Karpas-422 (cell line): ENCODE data around the gene RSBN1. TPM values are rescaled to one million over a fixed set of nuclear protein-coding genes. Genes with fewer than 3 reads are reported as not detected.
"Not testable (repeated sequence)": the region's sequence is repeated elsewhere in the genome, so short reads cannot be mapped to it uniquely, and the experiment has no call there.

Experiments
- DNase-seq: peaks from one replicate; pipeline ENCODE4 v3.0.0-alpha.2; 2015
- H2AFZ ChIP-seq: fragments of 200-600 bp; sonication (generic); 2 replicates; pipeline ENCODE4 v1.6.1; 2014; ENCODE audit warnings: antibody characterized with exemption, low read length, mixed read lengths
- H3K27ac ChIP-seq: fragments of 200-600 bp; sonication (generic); 2 replicates; pipeline ENCODE4 v1.5.1; 2014; ENCODE audit warnings: mild to moderate bottlenecking, low read length, moderate library complexity
- H3K27me3 ChIP-seq: fragments of 200-600 bp; sonication (generic); 2 replicates; pipeline ENCODE4 v1.6.1; 2014; ENCODE audit warnings: low read length, mixed read lengths
- H3K36me3 ChIP-seq: fragments of 200-600 bp; sonication (generic); 2 replicates; pipeline ENCODE4 v1.6.1; 2014; ENCODE audit warnings: low read length, mixed read lengths; ENCODE audit not compliant: insufficient read depth
- H3K4me1 ChIP-seq: fragments of 200-600 bp; sonication (generic); 2 replicates; pipeline ENCODE4 v1.6.1; 2014; ENCODE audit warnings: mild to moderate bottlenecking, low read length, mixed read lengths
- H3K4me2 ChIP-seq: fragments of 200-600 bp; sonication (generic); 2 replicates; pipeline ENCODE4 v1.6.1; 2014; ENCODE audit warnings: low read length, low read depth, mild to moderate bottlenecking; ENCODE audit not compliant: poor library complexity, severe bottlenecking
- H3K4me3 ChIP-seq: fragments of 200-600 bp; sonication (generic); 2 replicates; pipeline ENCODE4 v1.5.1; 2014; ENCODE audit warnings: mild to moderate bottlenecking, antibody characterized with exemption, low read length, mixed read lengths
- H3K79me2 ChIP-seq: fragments of 200-600 bp; sonication (generic); 2 replicates; pipeline ENCODE4 v1.6.1; 2014; ENCODE audit warnings: mild to moderate bottlenecking, low read length, mixed read lengths
- H3K9ac ChIP-seq: fragments of 200-600 bp; sonication (generic); 2 replicates; pipeline ENCODE4 v1.6.0; 2014; ENCODE audit warnings: low read length
- H3K9me2 ChIP-seq: fragments of 200-600 bp; sonication (generic), shearing (Covaris generic); replicated peaks from 2 replicates; pipeline ENCODE4 v1.6.0; 2014; ENCODE audit warnings: mild to moderate bottlenecking, low read length, moderate library complexity; ENCODE audit not compliant: insufficient read depth
- H3K9me3 ChIP-seq: fragments of 300-700, 200-600 bp; sonication (generic); 2 replicates; pipeline ENCODE4 v1.6.1; 2014; ENCODE audit warnings: low read length, mixed read lengths
- H4K20me1 ChIP-seq: fragments of 200-600 bp; sonication (generic); 2 replicates; pipeline ENCODE4 v1.6.1; 2014; ENCODE audit warnings: mild to moderate bottlenecking, antibody characterized with exemption, low read length, low read depth; ENCODE audit not compliant: insufficient read depth
- total RNA-seq: library from RNA; depleted of rRNA; stranded (reverse); fragments of >200 nt; shearing (Covaris generic); gene quantifications from 2 replicates; pipeline ENCODE4 v1.2.3, GENCODE V29; 2014; ENCODE audit warnings: low replicate concordance

RSBN1 gene
- total RNA-seq, 1 experiment from 2014 or later, result 23.2 TPM

GRCh38 chr1:113856401-113856790, 44.1 kb upstream of the RSBN1 start:
- Histone ChIP-seq H3K9me3 (no peaks in the 10 kb centered on the region), H3K79me2 (peaks cover 10% of the 10 kb centered on the region), H3K9me2 (no peaks in the 10 kb centered on the region), H3K36me3 (peaks cover 8% of the 10 kb centered on the region; the same call in 1 of the 2 replicates), H3K27ac (peak overlapping the region; percentile 92; the same call in 1 of the 2 replicates), H3K4me2 (peak overlapping the region; percentile 78), H3K9ac (no peak overlapping the region), H4K20me1 (no peaks in the 10 kb centered on the region), H2AFZ (no peak overlapping the region), H3K27me3 (no peaks in the 10 kb centered on the region), H3K4me3 (no peak overlapping the region), H3K4me1 (peaks cover 48% of the 10 kb centered on the region)
- DNase-seq, result no peak

- H3K36me3 ChIP-seq, result peaks cover 8% of the 10 kb centered on the region; the same call in 1 of the 2 replicates
- H3K9me3 ChIP-seq, result no peaks in the 10 kb centered on the region
- H3K79me2 ChIP-seq, result peaks cover 10% of the 10 kb centered on the region
- H3K4me2 ChIP-seq, result no peak overlapping the region
- H4K20me1 ChIP-seq, result no peaks in the 10 kb centered on the region
- peaks cover 45% of the 10 kb centered on the region for H3K4me1 ChIP-seq
- peak overlapping the region; percentile 92; the same call in 1 of the 2 replicates for H3K27ac ChIP-seq
- no peak overlapping the region for H3K4me3 ChIP-seq
- no peaks in the 10 kb centered on the region for H3K9me2 ChIP-seq
- no peak overlapping the region for H3K9ac ChIP-seq
- H3K27me3 ChIP-seq, result no peaks in the 10 kb centered on the region
- H2AFZ ChIP-seq, result no peak overlapping the region
- no peak for DNase-seq
Observed at GRCh38 chr1:113855630-113856400, 43.5 kb upstream of the RSBN1 start.

GRCh38 chr1:113854234-113854633, 42.0 kb upstream of the RSBN1 start:
- H3K4me2 ChIP-seq, result no peak overlapping the region
- no peak overlapping the region for H2AFZ ChIP-seq
- no peaks in the 10 kb centered on the region for H3K9me2 ChIP-seq
- H3K27ac ChIP-seq, result no peak overlapping the region
- H3K36me3 ChIP-seq, result peaks cover 8% of the 10 kb centered on the region; the same call in 1 of the 2 replicates
- H3K9me3 ChIP-seq, result no peaks in the 10 kb centered on the region
- no peaks in the 10 kb centered on the region for H3K27me3 ChIP-seq
- H4K20me1 ChIP-seq, result no peaks in the 10 kb centered on the region
- no peak overlapping the region for H3K9ac ChIP-seq
- peaks cover 10% of the 10 kb centered on the region for H3K79me2 ChIP-seq
- H3K4me3 ChIP-seq, result no peak overlapping the region
- peaks cover 32% of the 10 kb centered on the region for H3K4me1 ChIP-seq
- DNase-seq, result no peak

GRCh38 chr1:113852694-113853093, 40.4 kb upstream of the RSBN1 start:
- not testable (repeated sequence) for H3K4me3 ChIP-seq, H3K27me3 ChIP-seq, H3K9ac ChIP-seq, H4K20me1 ChIP-seq, H3K9me2 ChIP-seq, DNase-seq, H3K9me3 ChIP-seq, H2AFZ ChIP-seq, H3K79me2 ChIP-seq, H3K27ac ChIP-seq, H3K4me2 ChIP-seq
- peaks cover 18% of the 10 kb centered on the region for H3K4me1 ChIP-seq
- H3K36me3 ChIP-seq, result peaks cover 14% of the 10 kb centered on the region; the same call in 1 of the 2 replicates

- Histone ChIP-seq H3K9me2 (no peaks in the 10 kb centered on the region), H3K4me1 (peaks cover 3% of the 10 kb centered on the region; the same call in 1 of the 2 replicates), H3K27ac (peak overlapping the region; percentile 6; the same call in 1 of the 2 replicates), H3K79me2 (no peaks in the 10 kb centered on the region), H3K4me3 (no peak overlapping the region), H3K9ac (no peak overlapping the region), H3K9me3 (no peaks in the 10 kb centered on the region), H3K27me3 (no peaks in the 10 kb centered on the region), H2AFZ (0 out of 2 replicates have a peak overlapping the region, but pooled peaks have one; percentile 58), H3K36me3 (peaks cover 16% of the 10 kb centered on the region; the same call in 1 of the 2 replicates), H3K4me2 (no peak overlapping the region), H4K20me1 (no peaks in the 10 kb centered on the region)
- DNase-seq, result no peak
Observed at GRCh38 chr1:113850127-113850796, 38.0 kb upstream of the RSBN1 start.

- H3K27ac ChIP-seq, result no peak overlapping the region
- H4K20me1 ChIP-seq, result no peaks in the 10 kb centered on the region
- no peak for DNase-seq
- H3K9ac ChIP-seq, result no peak overlapping the region
- peaks cover 13% of the 10 kb centered on the region; the same call in 1 of the 2 replicates for H3K36me3 ChIP-seq
- H3K4me3 ChIP-seq, result no peak overlapping the region
- no peaks in the 10 kb centered on the region for H3K9me3 ChIP-seq
- H2AFZ ChIP-seq, result no peak overlapping the region
- H3K4me1 ChIP-seq, result peaks cover 3% of the 10 kb centered on the region; the same call in 1 of the 2 replicates
- H3K9me2 ChIP-seq, result no peaks in the 10 kb centered on the region
- no peak overlapping the region for H3K4me2 ChIP-seq
- no peaks in the 10 kb centered on the region for H3K79me2 ChIP-seq
- H3K27me3 ChIP-seq, result no peaks in the 10 kb centered on the region
Observed at GRCh38 chr1:113849072-113849471, 36.8 kb upstream of the RSBN1 start.

GRCh38 chr1:113846391-113847035, 34.2 kb upstream of the RSBN1 start:
- Histone ChIP-seq H3K79me2 (no peaks in the 10 kb centered on the region), H3K27me3 (no peaks in the 10 kb centered on the region), H3K9me2 (no peaks in the 10 kb centered on the region), H3K4me2 (no peak overlapping the region), H2AFZ (no peak overlapping the region), H3K9ac (no peak overlapping the region), H3K36me3 (peaks cover 13% of the 10 kb centered on the region; the same call in 1 of the 2 replicates), H3K27ac (no peak overlapping the region), H3K4me3 (no peak overlapping the region), H4K20me1 (no peaks in the 10 kb centered on the region), H3K9me3 (no peaks in the 10 kb centered on the region), H3K4me1 (peaks cover 3% of the 10 kb centered on the region; the same call in 1 of the 2 replicates)
- no peak for DNase-seq

- H3K27me3 ChIP-seq, result no peaks in the 10 kb centered on the region
- no peaks in the 10 kb centered on the region for H3K9me3 ChIP-seq
- H4K20me1 ChIP-seq, result no peaks in the 10 kb centered on the region
- H2AFZ ChIP-seq, result no peak overlapping the region
- peaks cover 2% of the 10 kb centered on the region for H3K4me1 ChIP-seq
- DNase-seq, result no peak
- H3K4me3 ChIP-seq, result no peak overlapping the region
- peaks cover 8% of the 10 kb centered on the region; the same call in 1 of the 2 replicates for H3K36me3 ChIP-seq
- H3K9ac ChIP-seq, result no peak overlapping the region
- no peak overlapping the region for H3K27ac ChIP-seq
- H3K9me2 ChIP-seq, result no peaks in the 10 kb centered on the region
- no peak overlapping the region for H3K4me2 ChIP-seq
- H3K79me2 ChIP-seq, result no peaks in the 10 kb centered on the region
Observed at GRCh38 chr1:113836534-113836933, 24.3 kb upstream of the RSBN1 start.
